HG02852 (cell line): ENCODE measurements around the gene ANKRD12.

ENCODE experiments used
- ATAC-seq: cut with Tn5 transposase; IDR thresholded peaks from one replicate; pipeline ENCODE4 v1.9.1; 2021; ENCODE audit warnings: mild to moderate bottlenecking, moderate library complexity; ENCODE audit not compliant: unreplicated experiment

ANKRD12 gene

GRCh38 chr18:9334973-9335696 lies 198.6 kb downstream of the ANKRD12 start:
- ATAC-seq = peak; percentile 38
